Adrenal gland (tissue), 5 donors: ENCODE data around the gene ELL2.

ENCODE experiments used
- POLR2A ChIP-seq, 2 donors: fragments of 450-650 bp; IDR thresholded peaks; one replicate each; pipeline ENCODE4 v1.6.1; 2017; ENCODE audit warnings: antibody characterized with exemption in 2 of 2, mild to moderate bottlenecking in 2 of 2, moderate library complexity in 1 of 2
- TF ChIP-seq, protein P1 (sequence below), 6 experiments: fragments of 450-650 bp in 4 of 6; fragments of 200-600 bp in 2 of 6; sonication (generic) in 1 of 6; IDR thresholded peaks; 1 replicate in 5 of 6; 2 replicates in 1 of 6; pipeline versions ENCODE4 v1.5.1 to v1.8.0; 2016 to 2021; ENCODE audit warnings: antibody characterized with exemption in 6 of 6, mild to moderate bottlenecking in 2 of 6, moderate library complexity in 1 of 6
- donor health status: DM: no; HTN: no; CAD: no.

DNA sequence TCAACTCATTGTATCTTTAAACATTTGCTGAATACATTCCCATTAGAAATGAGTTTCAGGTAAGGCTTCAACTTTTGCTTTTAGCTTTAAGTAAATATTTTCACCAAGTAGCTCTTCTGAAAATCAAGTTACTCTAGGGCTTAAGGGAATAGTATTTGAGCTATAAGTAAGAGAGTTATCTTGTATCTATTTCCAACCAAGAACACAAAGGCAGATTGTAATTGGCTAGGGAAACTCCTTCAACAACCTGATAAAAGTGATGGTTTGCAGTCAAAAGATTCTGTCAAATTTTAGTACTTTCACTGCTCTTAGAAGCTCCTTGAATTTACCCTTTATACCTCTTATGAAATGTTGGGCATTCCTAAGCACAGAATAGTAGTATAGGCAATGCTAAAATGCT lies 13.0 kb downstream of the ELL2 start:
- TF ChIP-seq, protein P1, sequence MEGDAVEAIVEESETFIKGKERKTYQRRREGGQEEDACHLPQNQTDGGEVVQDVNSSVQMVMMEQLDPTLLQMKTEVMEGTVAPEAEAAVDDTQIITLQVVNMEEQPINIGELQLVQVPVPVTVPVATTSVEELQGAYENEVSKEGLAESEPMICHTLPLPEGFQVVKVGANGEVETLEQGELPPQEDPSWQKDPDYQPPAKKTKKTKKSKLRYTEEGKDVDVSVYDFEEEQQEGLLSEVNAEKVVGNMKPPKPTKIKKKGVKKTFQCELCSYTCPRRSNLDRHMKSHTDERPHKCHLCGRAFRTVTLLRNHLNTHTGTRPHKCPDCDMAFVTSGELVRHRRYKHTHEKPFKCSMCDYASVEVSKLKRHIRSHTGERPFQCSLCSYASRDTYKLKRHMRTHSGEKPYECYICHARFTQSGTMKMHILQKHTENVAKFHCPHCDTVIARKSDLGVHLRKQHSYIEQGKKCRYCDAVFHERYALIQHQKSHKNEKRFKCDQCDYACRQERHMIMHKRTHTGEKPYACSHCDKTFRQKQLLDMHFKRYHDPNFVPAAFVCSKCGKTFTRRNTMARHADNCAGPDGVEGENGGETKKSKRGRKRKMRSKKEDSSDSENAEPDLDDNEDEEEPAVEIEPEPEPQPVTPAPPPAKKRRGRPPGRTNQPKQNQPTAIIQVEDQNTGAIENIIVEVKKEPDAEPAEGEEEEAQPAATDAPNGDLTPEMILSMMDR (IDR thresholded peaks at IDR 0.05), result no peak
- TF ChIP-seq POLR2A (IDR thresholded peaks at IDR 0.05), result no peak
